Left ventricle myocardium inferior (tissue), 1 donor: ENCODE data around the gene MBOAT1. TPM values are rescaled to one million over a fixed set of nuclear protein-coding genes. Genes with fewer than 3 reads are reported as not detected.

Experiments used
- DNase-seq: peaks from one replicate; pipeline ENCODE4 v3.0.0-alpha.2; 2020
- H3K27ac ChIP-seq: fragments of 200-600 bp; replicated peaks from 2 replicates; pipeline ENCODE4 v1.8.0; 2021
- H3K27me3 ChIP-seq: fragments of 200-600 bp; 2 replicates; pipeline ENCODE4 v1.8.0; 2021; ENCODE audit warnings: low read depth
- H3K36me3 ChIP-seq: fragments of 200-600 bp; 2 replicates; pipeline ENCODE4 v1.8.0; 2021
- H3K4me1 ChIP-seq: fragments of 200-600 bp; 2 replicates; pipeline ENCODE4 v1.8.0; 2021
- H3K4me3 ChIP-seq: fragments of 200-600 bp; 2 replicates; pipeline ENCODE4 v1.8.0; 2021; ENCODE audit warnings: mild to moderate bottlenecking, moderate library complexity
- H3K9me3 ChIP-seq: fragments of 200-600 bp; replicated peaks from 2 replicates; pipeline ENCODE4 v1.8.0; 2021
- intact Hi-C: fragments of 100-400 bp; cut with micrococcal nuclease; formaldehyde crosslinking; loops from one replicate; pipeline ENCODE4 v1.11.0; 2022
- long read RNA-seq: library from polyadenylated mRNA; unstranded; transcript quantifications from one replicate; pipeline ENCODE4 v2.0.0, GENCODE V29; 2021
- total RNA-seq: library from RNA; stranded (reverse); fragmentation: NEBNext Ultra II Directional; extraction: Animal tissue kit (Norgen Biotek cat#: 25700); gene quantifications from one replicate; pipeline ENCODE4 v1.2.1, GENCODE V29; 2021
- TF ChIP-seq, protein P1 (sequence below): fragments of 200-600 bp; IDR thresholded peaks from 2 replicates; pipeline ENCODE4 v1.8.0; 2021; ENCODE audit warnings: antibody characterized with exemption, mild to moderate bottlenecking, borderline replicate concordance
- donor health status: DM: no; HTN: yes; CAD: no; lungs with severe emphysema.

MBOAT1 gene, protein sequence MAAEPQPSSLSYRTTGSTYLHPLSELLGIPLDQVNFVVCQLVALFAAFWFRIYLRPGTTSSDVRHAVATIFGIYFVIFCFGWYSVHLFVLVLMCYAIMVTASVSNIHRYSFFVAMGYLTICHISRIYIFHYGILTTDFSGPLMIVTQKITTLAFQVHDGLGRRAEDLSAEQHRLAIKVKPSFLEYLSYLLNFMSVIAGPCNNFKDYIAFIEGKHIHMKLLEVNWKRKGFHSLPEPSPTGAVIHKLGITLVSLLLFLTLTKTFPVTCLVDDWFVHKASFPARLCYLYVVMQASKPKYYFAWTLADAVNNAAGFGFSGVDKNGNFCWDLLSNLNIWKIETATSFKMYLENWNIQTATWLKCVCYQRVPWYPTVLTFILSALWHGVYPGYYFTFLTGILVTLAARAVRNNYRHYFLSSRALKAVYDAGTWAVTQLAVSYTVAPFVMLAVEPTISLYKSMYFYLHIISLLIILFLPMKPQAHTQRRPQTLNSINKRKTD
- total RNA-seq = 5.6 TPM
- long read RNA-seq, partial matches to known transcripts = 0 of 5 reads
- long read RNA-seq, other reads (novel, unspliced or antisense) = 3 of 5 reads

DNA sequence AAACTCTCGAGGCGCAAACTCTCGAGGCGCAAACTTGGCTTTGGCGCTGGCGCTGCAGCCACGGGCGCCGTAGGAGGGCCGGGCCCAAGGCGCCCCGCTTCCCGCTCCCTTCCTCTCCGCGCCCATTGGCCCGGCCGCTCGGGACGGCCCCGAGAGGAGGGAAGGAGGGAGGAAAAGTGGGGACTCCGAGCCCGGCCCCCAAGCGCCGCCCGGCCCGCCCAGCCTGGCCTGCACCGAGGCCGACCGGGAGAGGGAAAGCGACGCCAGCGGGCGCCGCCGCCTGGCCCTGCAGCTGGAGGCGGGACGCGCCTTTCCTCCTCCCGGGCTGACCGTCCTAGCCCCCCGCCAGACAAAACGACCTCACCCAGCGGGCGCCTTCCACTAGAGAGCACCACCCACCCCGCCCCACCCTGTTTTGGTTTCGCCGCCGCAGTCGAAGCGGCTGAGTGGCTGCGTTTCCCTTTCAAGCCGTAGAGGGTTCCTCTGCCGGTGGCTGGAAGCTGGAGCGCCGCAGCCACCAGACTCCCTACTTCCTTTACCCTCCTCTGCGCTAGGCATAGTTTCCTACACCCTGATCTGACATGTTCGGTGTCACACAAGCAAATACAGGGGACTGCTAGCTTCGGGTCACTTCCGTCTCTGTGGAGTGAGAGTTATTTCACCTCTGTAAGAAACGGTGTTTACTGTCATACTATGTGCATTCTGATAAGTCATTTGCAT lies at the start of gene MBOAT1:
Gene MBOAT1 (minus strand): TSS at position 78 of the 720 bp plus-strand sequence. CDS start 235 bp downstream, outside the sequence.
- DNase-seq = peak; percentile 94
- Histone ChIP-seq H3K27me3 (no peaks in the 10 kb centered on the region), H3K9me3 (no peaks in the 10 kb centered on the region), H3K4me1 (peaks cover 84% of the 10 kb centered on the region), H3K27ac (peak within 1 kb of the TSS; percentile 97), H3K4me3 (peak within 1 kb of the TSS; percentile 95), H3K36me3 (no peaks in the 10 kb centered on the region)
- TF ChIP-seq, protein P1, sequence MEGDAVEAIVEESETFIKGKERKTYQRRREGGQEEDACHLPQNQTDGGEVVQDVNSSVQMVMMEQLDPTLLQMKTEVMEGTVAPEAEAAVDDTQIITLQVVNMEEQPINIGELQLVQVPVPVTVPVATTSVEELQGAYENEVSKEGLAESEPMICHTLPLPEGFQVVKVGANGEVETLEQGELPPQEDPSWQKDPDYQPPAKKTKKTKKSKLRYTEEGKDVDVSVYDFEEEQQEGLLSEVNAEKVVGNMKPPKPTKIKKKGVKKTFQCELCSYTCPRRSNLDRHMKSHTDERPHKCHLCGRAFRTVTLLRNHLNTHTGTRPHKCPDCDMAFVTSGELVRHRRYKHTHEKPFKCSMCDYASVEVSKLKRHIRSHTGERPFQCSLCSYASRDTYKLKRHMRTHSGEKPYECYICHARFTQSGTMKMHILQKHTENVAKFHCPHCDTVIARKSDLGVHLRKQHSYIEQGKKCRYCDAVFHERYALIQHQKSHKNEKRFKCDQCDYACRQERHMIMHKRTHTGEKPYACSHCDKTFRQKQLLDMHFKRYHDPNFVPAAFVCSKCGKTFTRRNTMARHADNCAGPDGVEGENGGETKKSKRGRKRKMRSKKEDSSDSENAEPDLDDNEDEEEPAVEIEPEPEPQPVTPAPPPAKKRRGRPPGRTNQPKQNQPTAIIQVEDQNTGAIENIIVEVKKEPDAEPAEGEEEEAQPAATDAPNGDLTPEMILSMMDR = peak; percentile 42
- intact Hi-C loops = no loop called here

DNA sequence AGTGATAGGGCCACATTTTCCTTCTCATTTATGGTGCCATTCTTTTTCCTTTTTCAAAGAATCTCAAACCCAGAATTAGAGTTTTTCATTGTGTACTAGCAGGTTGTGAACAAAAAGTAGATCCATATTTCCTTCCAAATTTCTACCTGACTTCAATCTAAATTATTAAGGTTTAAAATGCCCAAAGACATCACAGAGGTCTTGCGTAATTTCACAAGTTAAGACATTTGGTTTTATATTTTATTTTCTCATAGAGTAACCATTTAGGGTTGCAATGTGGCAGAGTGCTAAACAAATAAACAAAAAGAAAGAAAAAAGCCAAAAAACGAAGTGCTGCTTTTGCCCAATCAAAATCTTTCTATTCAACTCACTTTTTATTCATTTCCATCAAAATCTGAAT lies 49.4 kb upstream of the MBOAT1 start:
- Histone ChIP-seq H3K27me3 (no peaks in the 10 kb centered on the region), H3K9me3 (peaks cover 11% of the 10 kb centered on the region), H3K27ac (no peak overlapping the region), H3K4me3 (no peak overlapping the region), H3K4me1 (no peaks in the 10 kb centered on the region), H3K36me3 (no peaks in the 10 kb centered on the region)
- intact Hi-C loops = no loop called here
- TF ChIP-seq, protein P1 = no peak
- DNase-seq = no peak

DNA sequence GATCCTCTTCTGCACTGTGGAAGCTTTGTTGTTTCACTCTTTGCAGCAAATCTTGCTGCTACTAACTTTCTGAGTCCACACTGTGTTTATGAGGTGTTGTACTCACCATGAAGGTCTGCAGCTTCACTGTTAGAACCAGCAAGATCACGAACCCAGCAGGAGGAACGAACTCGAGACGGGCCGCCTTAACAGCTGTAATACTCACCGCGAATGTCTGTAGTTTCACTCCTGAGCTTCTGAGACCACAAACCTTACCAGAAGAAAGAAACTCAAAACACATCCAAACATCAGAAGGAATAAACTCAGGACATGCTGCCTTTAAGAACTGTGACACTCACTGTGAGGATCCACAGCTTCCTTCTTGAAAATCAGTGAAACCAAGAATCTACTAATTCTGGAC lies 48.1 kb upstream of the MBOAT1 start:
- TF ChIP-seq, protein P1 = no peak
- H3K27ac ChIP-seq = no peak overlapping the region

DNA sequence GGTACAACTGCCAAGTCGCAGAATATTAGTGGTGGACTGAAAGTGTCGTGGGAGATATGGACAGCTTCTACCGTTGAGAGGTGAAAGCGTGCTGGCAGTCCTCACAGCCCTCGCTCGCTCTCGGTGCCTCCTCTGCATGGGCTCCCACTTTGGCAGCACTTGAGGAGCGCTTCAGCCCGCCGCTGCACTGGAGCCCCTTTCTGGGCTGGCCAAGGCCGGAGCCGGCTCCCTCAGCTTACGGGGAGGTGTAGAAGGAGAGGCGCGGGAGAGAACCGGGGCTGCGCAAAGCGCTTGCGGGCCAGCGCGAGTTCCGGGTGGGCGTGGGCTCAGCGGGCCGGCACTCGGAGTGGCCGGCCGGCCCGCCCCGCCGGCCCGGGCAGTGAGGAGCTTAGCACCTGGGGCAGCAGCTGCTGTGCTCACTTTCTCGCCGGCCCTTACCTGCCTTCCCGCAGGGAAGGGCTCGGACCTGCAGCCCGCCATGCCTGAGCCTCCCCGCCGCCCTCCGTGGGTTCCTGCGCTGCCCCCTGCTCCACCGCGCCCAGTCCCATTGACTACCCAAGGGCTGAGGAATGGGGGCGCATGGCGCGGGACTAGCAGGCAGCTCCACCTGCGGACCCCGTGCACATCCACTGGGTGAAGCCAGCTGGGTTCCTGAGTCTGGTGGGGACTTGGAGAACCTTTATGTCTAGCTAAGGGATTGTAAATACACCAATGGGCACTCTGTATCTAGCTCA lies 47.2 kb upstream of the MBOAT1 start:
- Histone ChIP-seq H3K4me1 (no peaks in the 10 kb centered on the region), H3K27me3 (no peaks in the 10 kb centered on the region), H3K4me3 (no peak overlapping the region), H3K9me3 (peaks cover 11% of the 10 kb centered on the region), H3K36me3 (no peaks in the 10 kb centered on the region), H3K27ac (no peak overlapping the region)
- TF ChIP-seq, protein P1 = no peak
- intact Hi-C loops = no loop called here
- DNase-seq = no peak

More for the DNA sequence above, 48.1 kb upstream of the MBOAT1 start:
- Histone ChIP-seq H3K4me1 (no peaks in the 10 kb centered on the region), H3K27me3 (no peaks in the 10 kb centered on the region), H3K4me3 (no peak overlapping the region), H3K9me3 (peaks cover 11% of the 10 kb centered on the region), H3K36me3 (no peaks in the 10 kb centered on the region)
- no peak for DNase-seq
- intact Hi-C loops = no loop called here

DNA sequence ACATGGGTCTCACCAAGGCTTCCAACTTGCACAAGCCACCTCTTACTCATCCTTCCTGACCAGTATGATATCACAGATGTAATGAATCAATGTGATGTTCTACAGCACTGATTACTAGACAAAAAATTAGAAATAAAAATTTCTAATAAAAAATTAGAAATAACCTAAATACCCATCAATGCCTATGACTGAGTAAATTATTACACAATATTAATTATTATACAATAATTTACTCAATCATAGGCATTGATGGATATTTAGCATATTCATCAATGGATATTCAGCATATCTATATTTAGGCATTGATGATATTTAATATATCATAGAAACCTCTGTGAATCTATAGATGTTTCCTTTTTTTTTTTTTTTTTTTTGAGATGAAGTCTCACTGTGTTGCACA lies 43.2 kb upstream of the MBOAT1 start:
- H3K4me1 ChIP-seq = no peaks in the 10 kb centered on the region
- no peak overlapping the region for H3K4me3 ChIP-seq
- H3K27ac ChIP-seq = no peak overlapping the region
- no peaks in the 10 kb centered on the region for H3K36me3 ChIP-seq
- H3K9me3 ChIP-seq = no peaks in the 10 kb centered on the region
- intact Hi-C loops = no loop called here
- no peak for DNase-seq
- H3K27me3 ChIP-seq = no peaks in the 10 kb centered on the region
- TF ChIP-seq, protein P1 = no peak
